ENCODE data around the gene PBX1. TPM values are rescaled to one million over a fixed set of nuclear protein-coding genes. Genes with fewer than 3 reads are reported as not detected.

PBX1 gene
- total RNA-seq, 2 donors from 2014 or later = 50.2 to 60.4 TPM

- 79% methylated on average over 3 of the region's 3 CpGs for WGBS
- H3K27me3 ChIP-seq (replicated peaks; ENCODE audit: insufficient read depth) = no peaks in the 10 kb centered on the region
- H3K4me3 ChIP-seq = no peak overlapping the region
- intact Hi-C loops (cut with DNase I) = no loop called here
- no peak overlapping the region for H3K27ac ChIP-seq
- H3K9me3 ChIP-seq = no peaks in the 10 kb centered on the region
- no peak for TF ChIP-seq POLR2AphosphoS5 (IDR thresholded peaks at IDR 0.05)
- DNase-seq (ENCODE audit: low spot score) = no peak
- no peaks in the 10 kb centered on the region for H3K36me3 ChIP-seq
- H3K4me1 ChIP-seq (replicated peaks) = no peaks in the 10 kb centered on the region
Measured at GRCh38 chr1:164838786-164839185, 279.8 kb downstream of the PBX1 start.

GRCh38 chr1:164840936-164841335, 282.0 kb downstream of the PBX1 start:
- Histone ChIP-seq H3K27ac (no peak overlapping the region), H3K4me3 (no peak overlapping the region), H3K4me1 (replicated peaks) (no peaks in the 10 kb centered on the region), H3K27me3 (replicated peaks; ENCODE audit: insufficient read depth) (no peaks in the 10 kb centered on the region), H3K9me3 (no peaks in the 10 kb centered on the region), H3K36me3 (no peaks in the 10 kb centered on the region)
- WGBS = 93% methylated on average over 9 of the region's 9 CpGs
- TF ChIP-seq, protein P1, sequence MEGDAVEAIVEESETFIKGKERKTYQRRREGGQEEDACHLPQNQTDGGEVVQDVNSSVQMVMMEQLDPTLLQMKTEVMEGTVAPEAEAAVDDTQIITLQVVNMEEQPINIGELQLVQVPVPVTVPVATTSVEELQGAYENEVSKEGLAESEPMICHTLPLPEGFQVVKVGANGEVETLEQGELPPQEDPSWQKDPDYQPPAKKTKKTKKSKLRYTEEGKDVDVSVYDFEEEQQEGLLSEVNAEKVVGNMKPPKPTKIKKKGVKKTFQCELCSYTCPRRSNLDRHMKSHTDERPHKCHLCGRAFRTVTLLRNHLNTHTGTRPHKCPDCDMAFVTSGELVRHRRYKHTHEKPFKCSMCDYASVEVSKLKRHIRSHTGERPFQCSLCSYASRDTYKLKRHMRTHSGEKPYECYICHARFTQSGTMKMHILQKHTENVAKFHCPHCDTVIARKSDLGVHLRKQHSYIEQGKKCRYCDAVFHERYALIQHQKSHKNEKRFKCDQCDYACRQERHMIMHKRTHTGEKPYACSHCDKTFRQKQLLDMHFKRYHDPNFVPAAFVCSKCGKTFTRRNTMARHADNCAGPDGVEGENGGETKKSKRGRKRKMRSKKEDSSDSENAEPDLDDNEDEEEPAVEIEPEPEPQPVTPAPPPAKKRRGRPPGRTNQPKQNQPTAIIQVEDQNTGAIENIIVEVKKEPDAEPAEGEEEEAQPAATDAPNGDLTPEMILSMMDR (IDR thresholded peaks at IDR 0.05) = no peak
- TF ChIP-seq POLR2AphosphoS5 (IDR thresholded peaks at IDR 0.05) (no peak), POLR2A (IDR thresholded peaks at IDR 0.05) (no peak)
- intact Hi-C loops (cut with DNase I) = no loop called here
- no peak for DNase-seq (ENCODE audit: low spot score)

DNA sequence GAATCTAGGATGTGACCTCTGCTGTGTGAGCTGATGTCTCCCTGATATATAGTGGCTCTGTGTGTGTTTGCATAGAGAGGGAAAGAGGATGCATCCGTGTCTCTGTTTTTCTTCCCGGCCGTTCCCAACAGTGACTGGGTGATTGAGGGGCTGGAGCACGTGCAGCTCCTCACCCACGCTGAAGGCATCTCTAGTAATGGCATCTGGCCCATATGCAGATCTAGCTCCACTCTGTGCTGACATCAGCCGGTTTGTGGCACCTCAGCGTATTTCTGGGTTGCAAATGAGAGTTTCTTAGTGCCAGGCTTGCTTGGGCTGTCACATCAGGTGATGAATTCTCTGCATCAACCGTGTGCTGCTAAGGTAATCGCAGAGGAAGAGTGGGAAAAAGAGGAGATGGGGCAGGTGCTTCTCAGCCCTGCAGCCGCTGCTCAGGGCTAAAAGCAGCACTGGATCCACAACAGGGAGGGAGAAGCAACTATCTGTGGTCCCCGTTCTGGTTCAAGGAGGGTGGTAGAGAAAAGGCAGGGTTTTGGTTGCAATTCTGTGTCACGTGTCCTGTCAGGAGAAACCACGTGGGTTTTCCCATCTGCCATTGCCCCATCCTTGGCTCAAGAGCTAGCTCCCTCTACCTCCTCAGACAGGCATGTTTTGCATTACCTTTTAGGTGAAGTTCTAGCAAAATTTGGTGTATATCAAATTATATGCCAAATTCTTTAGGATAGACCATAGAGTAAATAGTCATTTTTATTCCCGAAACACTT, 282.9 kb downstream of the PBX1 start:
- H3K36me3 ChIP-seq = no peaks in the 10 kb centered on the region
- no peaks in the 10 kb centered on the region for H3K27me3 ChIP-seq (replicated peaks; ENCODE audit: insufficient read depth)
- H3K9me3 ChIP-seq = no peaks in the 10 kb centered on the region
- no peak for DNase-seq (ENCODE audit: low spot score)
- H3K4me3 ChIP-seq = no peak overlapping the region
- H3K4me1 ChIP-seq (replicated peaks) = no peaks in the 10 kb centered on the region
- TF ChIP-seq POLR2AphosphoS5 (IDR thresholded peaks at IDR 0.05) = no peak
- TF ChIP-seq POLR2A (IDR thresholded peaks at IDR 0.05) = no peak
- TF ChIP-seq, protein P1 (IDR thresholded peaks at IDR 0.05) = no peak
- intact Hi-C loops (cut with DNase I) = no loop called here
- H3K27ac ChIP-seq = no peak overlapping the region
- WGBS = 83% methylated on average over 14 of the region's 14 CpGs

GRCh38 chr1:164842870-164843269, 283.9 kb downstream of the PBX1 start:
- DNase-seq (ENCODE audit: low spot score) = no peak
- Histone ChIP-seq H3K27ac (no peak overlapping the region), H3K4me1 (replicated peaks) (no peaks in the 10 kb centered on the region), H3K9me3 (no peaks in the 10 kb centered on the region), H3K36me3 (no peaks in the 10 kb centered on the region), H3K27me3 (replicated peaks; ENCODE audit: insufficient read depth) (no peaks in the 10 kb centered on the region), H3K4me3 (no peak overlapping the region)
- intact Hi-C loops (cut with DNase I) = no loop called here
- 64% methylated on average over 10 of the region's 10 CpGs for WGBS
- no peak for TF ChIP-seq POLR2A (IDR thresholded peaks at IDR 0.05)
- TF ChIP-seq, protein P1 (IDR thresholded peaks at IDR 0.05) = no peak
- no peak for TF ChIP-seq POLR2AphosphoS5 (IDR thresholded peaks at IDR 0.05)

DNA sequence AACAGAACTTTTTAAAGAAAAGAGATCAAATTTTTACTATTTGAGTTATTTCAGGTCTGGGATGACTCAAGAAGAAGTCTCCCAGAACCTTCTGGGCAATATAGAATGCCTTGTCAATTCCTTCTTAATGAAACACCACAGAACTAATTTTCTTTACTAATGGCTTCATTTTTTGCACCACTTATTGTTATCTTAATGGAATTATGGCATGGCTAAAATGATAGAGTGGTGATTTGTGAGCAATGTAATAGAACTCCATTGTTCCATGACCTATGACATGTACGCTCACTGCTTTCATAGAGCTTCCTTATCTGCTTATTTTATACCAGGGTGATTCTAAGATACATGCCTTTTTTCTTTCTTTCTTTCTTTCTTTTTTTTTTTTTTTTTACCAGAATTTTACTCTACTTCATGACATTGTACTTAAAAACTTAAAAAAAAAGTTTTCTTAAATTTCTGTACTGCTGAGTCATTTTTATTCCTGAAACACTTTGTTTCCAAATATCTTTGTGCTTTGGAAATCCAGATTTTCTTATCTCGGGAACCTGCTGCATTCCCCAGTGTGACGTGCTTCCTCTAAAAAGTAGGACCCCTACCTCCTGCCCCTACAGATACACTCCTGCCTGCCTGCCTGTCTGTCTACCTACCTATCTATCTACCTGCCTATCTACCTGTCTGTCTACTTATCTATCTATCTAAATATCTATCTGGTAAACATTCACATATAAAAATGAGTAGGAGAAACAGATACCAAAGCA, 284.9 kb downstream of the PBX1 start:
- Histone ChIP-seq H3K4me1 (replicated peaks) (no peaks in the 10 kb centered on the region), H3K4me3 (no peak overlapping the region), H3K36me3 (no peaks in the 10 kb centered on the region), H3K9me3 (no peaks in the 10 kb centered on the region), H3K27me3 (replicated peaks; ENCODE audit: insufficient read depth) (no peaks in the 10 kb centered on the region), H3K27ac (no peak overlapping the region)
- DNase-seq (ENCODE audit: low spot score) = no peak
- TF ChIP-seq POLR2AphosphoS5 (IDR thresholded peaks at IDR 0.05) = no peak
- TF ChIP-seq, protein P1 (IDR thresholded peaks at IDR 0.05) = no peak
- 85% methylated on average over 3 of the region's 3 CpGs for WGBS
- intact Hi-C loops (cut with DNase I) = no loop called here
